RWPE2 (cell line): ENCODE results near the gene RAB7A.
"Not testable (repeated sequence)": the region's sequence is repeated elsewhere in the genome, so short reads cannot be mapped to it uniquely, and the experiment has no call there.

Experiments
- ATAC-seq: fragments of 200-7000 bp; cut with Tn5 transposase; 3 replicates; pipeline ENCODE4 v1.9.1; 2021; ENCODE audit warnings: low read depth
- DNase-seq: peaks from one replicate; pipeline ENCODE4 v3.0.0-alpha.2; 2020; ENCODE audit warnings: low spot score
- H3K27ac ChIP-seq: fragments of 450-650 bp; 2 replicates; pipeline ENCODE4 v1.5.1; 2017; ENCODE audit warnings: mild to moderate bottlenecking; ENCODE audit not compliant: poor library complexity, severe bottlenecking
- H3K27me3 ChIP-seq: fragments of 250-450 bp; sonication (Bioruptor Pico); 2 replicates; pipeline ENCODE4 v1.5.1; 2021; ENCODE audit warnings: mild to moderate bottlenecking, moderate library complexity; ENCODE audit not compliant: insufficient read depth, poor library complexity, severe bottlenecking
- H3K36me3 ChIP-seq: fragments of 250-450 bp; sonication (Bioruptor Pico); 2 replicates; pipeline ENCODE4 v1.5.1; 2020; ENCODE audit warnings: low read depth, mild to moderate bottlenecking, moderate library complexity
- H3K4me1 ChIP-seq: fragments of 250-450 bp; sonication (Bioruptor Pico); 2 replicates; pipeline ENCODE4 v1.5.1; 2021; ENCODE audit warnings: mild to moderate bottlenecking, moderate library complexity; ENCODE audit not compliant: insufficient read depth, poor library complexity, severe bottlenecking
- H3K4me3 ChIP-seq: fragments of 250-450 bp; sonication (Bioruptor Pico); 2 replicates; pipeline ENCODE4 v1.5.1; 2021; ENCODE audit warnings: mild to moderate bottlenecking, moderate library complexity; ENCODE audit not compliant: severe bottlenecking
- H3K9me3 ChIP-seq: fragments of 250-450 bp; sonication (Bioruptor Pico); 2 replicates; pipeline ENCODE4 v1.5.1; 2021; ENCODE audit warnings: mild to moderate bottlenecking, moderate library complexity; ENCODE audit not compliant: severe bottlenecking
- CTCF ChIP-seq: fragments of 450-650 bp; IDR thresholded peaks from one replicate; pipeline ENCODE4 v1.5.1; 2017; ENCODE audit warnings: mild to moderate bottlenecking, moderate library complexity; ENCODE audit not compliant: poor library complexity, severe bottlenecking

The RAB7A gene

GRCh38 chr3:128749035-128749434 lies 23.1 kb downstream of the RAB7A start:
- DNase-seq: no peak
- TF ChIP-seq CTCF: no peak
- Histone ChIP-seq H3K4me1 (no peaks in the 10 kb centered on the region), H3K27me3 (no peaks in the 10 kb centered on the region), H3K27ac (no peak overlapping the region), H3K4me3 (no peak overlapping the region), H3K9me3 (no peaks in the 10 kb centered on the region), H3K36me3 (peaks cover 27% of the 10 kb centered on the region)
- ATAC-seq: no peak

- H3K9me3 ChIP-seq, ATAC-seq, H3K4me3 ChIP-seq, H3K27ac ChIP-seq, H3K27me3 ChIP-seq, DNase-seq, H3K4me1 ChIP-seq: not testable (repeated sequence)
- peaks cover 26% of the 10 kb centered on the region for H3K36me3 ChIP-seq
Observed at GRCh38 chr3:128749561-128749960, 23.6 kb downstream of the RAB7A start.

GRCh38 chr3:128753715-128754114 lies 27.7 kb downstream of the RAB7A start:
- Histone ChIP-seq H3K9me3 (no peaks in the 10 kb centered on the region), H3K27me3 (no peaks in the 10 kb centered on the region), H3K36me3 (peaks cover 13% of the 10 kb centered on the region; the same call in 1 of the 2 replicates), H3K4me3 (no peak overlapping the region), H3K4me1 (no peaks in the 10 kb centered on the region), H3K27ac (no peak overlapping the region)
- DNase-seq (no peak), ATAC-seq (no peak)
- no peak for TF ChIP-seq CTCF

GRCh38 chr3:128760042-128760441 lies 34.1 kb downstream of the RAB7A start:
- H3K27me3 ChIP-seq: no peaks in the 10 kb centered on the region
- H3K4me3 ChIP-seq: no peak overlapping the region
- DNase-seq (no peak), ATAC-seq (no peak)
- peaks cover 4% of the 10 kb centered on the region for H3K4me1 ChIP-seq
- no peak overlapping the region for H3K27ac ChIP-seq
- H3K36me3 ChIP-seq: 0 out of 2 replicates have a peak, but pooled peaks cover 5% of the 10 kb centered on the region
- no peak for TF ChIP-seq CTCF
- H3K9me3 ChIP-seq: no peaks in the 10 kb centered on the region

- TF ChIP-seq CTCF: no peak
- ATAC-seq: no peak
- Histone ChIP-seq H3K27me3 (no peaks in the 10 kb centered on the region), H3K4me1 (peaks cover 4% of the 10 kb centered on the region), H3K9me3 (no peaks in the 10 kb centered on the region), H3K27ac (no peak overlapping the region), H3K36me3 (no peaks in the 10 kb centered on the region), H3K4me3 (no peak overlapping the region)
- DNase-seq: no peak
Observed at GRCh38 chr3:128760881-128761280, 34.9 kb downstream of the RAB7A start.
